22Rv1 (cell line): ENCODE results near the gene KIF25.

Experiments
- H3K27ac ChIP-seq: fragments of 450-650 bp; 2 replicates; pipeline ENCODE4 v1.5.1; 2017
- ZFX ChIP-seq: fragments of 450-650 bp; IDR thresholded peaks from 2 replicates; pipeline ENCODE4 v1.6.1; 2017; ENCODE audit warnings: antibody characterized with exemption, borderline replicate concordance
- TF ChIP-seq, protein P1 (sequence below): fragments of 450-650 bp; IDR thresholded peaks from 2 replicates; pipeline ENCODE4 v1.5.1; 2017; ENCODE audit warnings: mild to moderate bottlenecking

The KIF25 gene

DNA sequence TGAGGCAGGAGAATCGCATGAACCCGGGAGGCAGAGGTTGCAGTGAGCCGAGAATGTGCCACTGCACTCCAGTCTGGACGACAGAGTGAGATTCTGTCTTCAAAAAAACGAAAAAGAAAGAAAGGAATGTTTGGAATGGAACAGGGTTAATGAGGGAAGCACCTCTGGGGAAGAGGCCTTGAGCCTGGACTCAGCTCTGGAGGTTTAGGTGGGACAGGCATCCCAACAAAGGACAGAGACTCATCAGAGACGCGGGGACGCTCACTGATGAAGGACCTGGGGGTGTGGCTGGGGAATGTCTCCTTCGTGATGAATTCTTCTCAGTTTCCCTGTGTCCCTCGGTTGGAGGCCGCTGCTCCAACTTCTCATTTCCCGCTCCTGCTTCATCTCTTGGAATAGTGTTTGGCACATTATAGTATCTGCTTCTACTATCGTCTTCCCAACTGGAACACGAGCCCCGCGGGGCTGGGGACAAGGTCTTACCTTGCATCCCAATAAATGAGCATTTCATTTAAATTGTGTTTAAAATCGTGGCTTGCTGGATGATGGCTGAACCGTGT is 27.6 kb downstream of the KIF25 start:
- TF ChIP-seq ZFX: no peak
- TF ChIP-seq, protein P1, sequence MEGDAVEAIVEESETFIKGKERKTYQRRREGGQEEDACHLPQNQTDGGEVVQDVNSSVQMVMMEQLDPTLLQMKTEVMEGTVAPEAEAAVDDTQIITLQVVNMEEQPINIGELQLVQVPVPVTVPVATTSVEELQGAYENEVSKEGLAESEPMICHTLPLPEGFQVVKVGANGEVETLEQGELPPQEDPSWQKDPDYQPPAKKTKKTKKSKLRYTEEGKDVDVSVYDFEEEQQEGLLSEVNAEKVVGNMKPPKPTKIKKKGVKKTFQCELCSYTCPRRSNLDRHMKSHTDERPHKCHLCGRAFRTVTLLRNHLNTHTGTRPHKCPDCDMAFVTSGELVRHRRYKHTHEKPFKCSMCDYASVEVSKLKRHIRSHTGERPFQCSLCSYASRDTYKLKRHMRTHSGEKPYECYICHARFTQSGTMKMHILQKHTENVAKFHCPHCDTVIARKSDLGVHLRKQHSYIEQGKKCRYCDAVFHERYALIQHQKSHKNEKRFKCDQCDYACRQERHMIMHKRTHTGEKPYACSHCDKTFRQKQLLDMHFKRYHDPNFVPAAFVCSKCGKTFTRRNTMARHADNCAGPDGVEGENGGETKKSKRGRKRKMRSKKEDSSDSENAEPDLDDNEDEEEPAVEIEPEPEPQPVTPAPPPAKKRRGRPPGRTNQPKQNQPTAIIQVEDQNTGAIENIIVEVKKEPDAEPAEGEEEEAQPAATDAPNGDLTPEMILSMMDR: no peak
- H3K27ac ChIP-seq: no peak overlapping the region

DNA sequence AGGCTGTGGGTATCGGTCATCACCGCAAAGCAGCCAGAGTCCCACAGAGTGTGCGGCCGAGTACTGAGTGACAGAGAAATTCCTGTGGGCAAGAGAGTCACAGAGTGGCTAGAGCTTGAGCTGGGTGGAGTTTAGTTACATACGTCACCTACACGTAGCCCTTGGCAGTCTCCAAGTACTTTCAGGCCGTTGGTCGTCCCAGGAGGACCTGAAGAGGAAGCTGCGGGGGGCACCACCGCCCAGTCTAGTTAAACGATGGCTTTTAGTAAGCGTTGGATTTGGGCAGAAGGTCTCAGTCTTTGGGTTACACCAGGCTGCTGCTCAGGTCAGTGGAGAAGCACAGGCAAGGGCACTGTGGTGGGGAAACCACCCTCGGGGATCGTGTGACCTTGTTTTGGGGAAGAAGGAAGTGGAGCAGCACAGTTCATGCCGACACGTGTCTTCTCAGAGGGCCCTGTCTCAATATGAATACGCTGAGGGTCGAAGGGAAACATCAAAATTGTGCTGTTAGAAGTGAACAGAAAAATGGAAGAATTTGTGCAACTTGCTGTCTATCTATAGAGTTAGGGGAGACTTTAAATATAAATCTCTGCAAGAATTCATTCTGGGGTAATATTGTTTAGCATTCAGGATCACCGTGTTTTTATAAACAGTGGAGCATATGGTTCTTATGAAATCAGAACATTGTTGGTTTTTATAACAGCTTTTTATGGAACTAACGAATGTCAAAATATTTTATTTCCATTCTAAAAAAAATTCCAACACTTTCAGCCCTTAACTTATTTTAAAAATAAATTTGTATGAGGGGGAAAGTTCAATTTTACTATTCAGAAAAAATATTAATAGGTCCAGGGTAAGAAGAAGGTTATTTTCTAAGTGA is 28.6 kb downstream of the KIF25 start:
- H3K27ac ChIP-seq: no peak overlapping the region
- TF ChIP-seq, protein P1: no peak

DNA sequence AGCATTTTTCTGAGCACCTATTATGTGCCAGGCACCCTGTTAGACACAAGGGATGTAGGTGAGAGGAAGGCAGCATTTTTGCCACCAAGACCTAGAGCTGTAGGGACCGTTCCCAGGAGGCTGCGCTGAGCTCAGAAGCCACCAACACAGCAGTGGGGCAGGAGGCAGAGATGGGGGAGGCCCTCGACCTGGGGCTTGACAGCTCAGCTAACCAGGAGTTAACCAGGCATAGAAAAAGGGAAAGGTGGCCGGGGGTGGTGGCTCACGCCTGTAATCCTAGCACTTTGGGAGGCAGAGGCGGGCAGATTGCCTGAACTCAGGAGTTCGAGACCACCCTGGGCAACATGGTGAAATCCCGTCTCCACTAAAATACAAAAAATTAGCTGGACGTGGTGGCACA is 29.5 kb downstream of the KIF25 start:
- TF ChIP-seq, protein P1: no peak
- TF ChIP-seq ZFX: no peak
- H3K27ac ChIP-seq: no peak overlapping the region

DNA sequence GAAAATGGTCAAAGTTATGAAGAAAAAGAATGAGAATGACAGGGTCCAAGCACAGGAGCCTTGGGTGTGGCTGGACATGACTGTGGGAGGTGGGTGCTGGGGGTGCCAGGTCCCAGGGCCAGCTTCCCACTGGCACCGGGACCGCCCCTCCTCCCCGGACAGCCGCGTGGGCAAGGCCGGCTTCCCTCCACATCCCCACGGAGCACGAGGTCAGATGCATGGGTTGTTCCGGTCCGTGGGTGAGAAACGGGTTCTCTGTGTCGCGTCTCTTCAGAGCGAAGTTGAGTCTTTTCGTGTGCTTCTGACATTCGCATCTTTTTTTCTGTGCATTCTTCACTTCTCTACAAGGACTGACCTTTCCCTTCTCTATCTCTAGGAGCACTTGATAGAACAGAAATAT is 30.1 kb downstream of the KIF25 start:
- no peak overlapping the region for H3K27ac ChIP-seq
- TF ChIP-seq, protein P1: no peak
- no peak for TF ChIP-seq ZFX

DNA sequence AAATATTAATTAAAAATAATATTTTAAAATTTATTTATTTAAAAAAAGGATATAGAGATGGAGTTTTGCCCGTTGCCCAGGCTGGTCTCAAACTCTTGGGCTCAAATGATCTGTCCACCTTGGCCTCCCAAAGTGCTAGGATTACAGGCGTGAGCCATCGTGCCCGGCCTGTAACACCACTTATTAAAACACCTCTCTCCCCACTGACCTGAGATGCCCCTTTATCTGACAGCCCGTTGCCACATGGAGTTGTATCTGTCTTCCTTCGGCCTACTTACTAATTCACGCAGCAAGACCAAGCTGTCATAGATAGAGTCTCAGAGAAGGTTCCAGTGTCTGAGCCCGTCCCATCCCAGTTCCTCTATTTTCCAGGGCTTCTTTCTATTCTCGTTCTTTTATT is 30.7 kb downstream of the KIF25 start:
- TF ChIP-seq ZFX: no peak
- TF ChIP-seq, protein P1: no peak
- no peak overlapping the region for H3K27ac ChIP-seq

DNA sequence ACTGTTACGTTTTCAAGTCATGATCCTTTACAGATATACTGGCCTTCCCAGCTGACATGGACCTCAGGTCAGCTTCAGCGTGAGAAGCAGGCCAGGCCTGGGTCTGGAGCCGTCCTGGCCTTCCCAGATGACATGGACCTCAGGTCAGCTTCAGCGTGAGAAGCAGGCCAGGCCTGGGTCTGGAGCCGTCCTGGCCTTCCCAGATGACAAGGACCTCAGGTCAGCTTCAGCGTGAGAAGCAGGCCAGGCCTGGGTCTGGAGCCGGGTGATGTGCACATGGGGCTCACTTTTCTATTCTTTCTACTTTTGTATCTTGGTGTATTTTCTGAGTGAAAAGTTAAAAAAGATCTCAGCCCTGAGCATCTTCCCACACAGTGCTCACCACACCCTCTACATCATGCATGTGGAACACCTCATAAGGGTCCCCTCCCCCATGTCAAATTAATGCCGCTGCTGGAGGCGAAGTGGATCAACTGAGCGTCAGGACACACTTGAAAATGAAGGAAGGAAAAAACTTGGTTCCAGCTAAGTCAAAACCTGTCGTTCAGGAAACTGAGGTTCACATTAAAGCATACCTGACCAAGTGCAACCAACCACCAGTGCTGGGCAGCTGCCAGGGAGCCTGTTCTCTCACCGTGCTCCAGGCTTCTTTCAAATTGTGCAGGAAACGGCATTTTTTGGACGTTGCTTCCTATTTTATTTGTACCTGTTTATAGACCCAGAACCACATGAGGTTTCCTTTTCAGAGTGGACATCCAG is 32.2 kb downstream of the KIF25 start:
- no peak for TF ChIP-seq ZFX
- TF ChIP-seq, protein P1: no peak
- H3K27ac ChIP-seq: no peak overlapping the region
